Middle frontal gyrus (tissue), 1 donor: ENCODE results near the gene NCBP1.
"Not testable (repeated sequence)": the region's sequence is repeated elsewhere in the genome, so short reads cannot be mapped to it uniquely, and the experiment has no call there.

Experiments used
- DNase-seq: peaks from one replicate; pipeline ENCODE4 v3.0.0-alpha.2; 2015; ENCODE audit warnings: low spot score; ENCODE audit errors: extremely low spot score

Gene NCBP1

GRCh38 chr9:97632985-97633858 is at the start of gene NCBP1, which contains the start of gene TSTD2:
Gene NCBP1, plus strand, starts transcription at chr9:97633821. Its CDS starts 61 bp downstream, at chr9:97633882.
Gene TSTD2, minus strand, starts transcription at chr9:97633368. Its CDS starts 5,806 bp downstream, at chr9:97627562.
- DNase-seq = peak; percentile 94

GRCh38 chr9:97584778-97585177 is 48.8 kb upstream of the NCBP1 start:
- not testable (repeated sequence) for DNase-seq

DNA sequence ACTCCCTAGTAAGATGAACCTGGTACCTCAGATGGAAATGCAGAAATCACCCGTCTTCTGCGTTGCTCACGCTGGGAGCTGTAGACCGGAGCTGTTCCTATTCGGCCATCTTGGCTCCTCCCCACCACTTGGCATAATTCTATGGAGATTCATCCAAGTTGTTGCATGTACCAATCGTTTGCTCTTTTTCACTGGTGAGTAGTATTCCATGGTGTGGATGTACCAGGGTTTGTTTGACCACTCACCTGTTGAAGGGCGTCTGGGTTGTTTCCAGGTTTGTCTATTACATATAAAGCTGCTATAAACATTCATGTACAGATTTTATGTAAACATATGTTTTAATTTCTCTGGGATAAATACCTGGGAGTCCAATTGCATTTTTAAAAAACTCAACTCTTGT is 46.7 kb upstream of the NCBP1 start:
- DNase-seq = not testable (repeated sequence)

GRCh38 chr9:97591535-97591934 is 42.1 kb upstream of the NCBP1 start:
- no peak for DNase-seq

GRCh38 chr9:97592126-97592525 is 41.5 kb upstream of the NCBP1 start:
- DNase-seq = no peak

DNA sequence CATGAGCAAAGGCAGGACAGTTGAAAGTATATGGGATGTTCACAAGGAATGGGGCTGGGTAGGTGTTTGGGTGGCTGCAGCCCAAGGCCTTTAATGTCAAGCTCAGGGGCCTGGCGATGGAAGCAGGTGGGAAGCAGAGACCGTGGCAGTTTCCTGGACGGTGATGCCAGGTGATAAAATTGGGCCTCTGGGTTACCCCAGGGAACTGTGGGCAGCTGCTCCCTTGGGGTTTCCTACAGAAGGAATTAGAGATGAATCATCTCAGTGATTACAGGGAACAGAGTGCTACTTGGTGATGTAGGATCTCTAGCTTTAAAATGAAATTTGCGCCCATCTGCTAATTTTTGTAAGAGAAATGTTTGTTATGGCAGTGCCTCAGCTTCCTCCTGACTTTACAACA is 39.7 kb upstream of the NCBP1 start:
- DNase-seq = peak; percentile 20

GRCh38 chr9:97594381-97594921 is 39.2 kb upstream of the NCBP1 start:
- no peak for DNase-seq

DNA sequence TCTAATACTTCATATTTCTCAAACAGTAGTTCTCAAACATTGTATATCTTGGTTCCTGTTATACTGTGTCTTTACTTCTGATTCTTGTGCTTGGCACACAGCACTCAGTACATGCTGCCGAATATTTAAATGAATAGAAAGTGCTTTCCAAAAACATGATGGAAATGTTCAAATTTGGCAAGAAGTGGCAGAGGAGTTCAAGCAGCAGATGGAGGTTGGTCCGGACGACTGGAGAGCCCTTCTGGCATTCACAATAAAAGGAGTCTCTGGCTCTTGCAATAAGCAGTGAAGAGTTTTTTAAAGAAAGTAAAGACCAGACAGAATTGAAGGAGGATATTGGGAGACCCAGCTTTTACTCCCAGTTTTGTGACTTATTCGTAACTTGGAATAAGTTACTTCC is 36.7 kb upstream of the NCBP1 start:
- DNase-seq = peak; percentile 24

GRCh38 chr9:97598461-97599288 is 34.9 kb upstream of the NCBP1 start:
- DNase-seq = peak; percentile 70

DNA sequence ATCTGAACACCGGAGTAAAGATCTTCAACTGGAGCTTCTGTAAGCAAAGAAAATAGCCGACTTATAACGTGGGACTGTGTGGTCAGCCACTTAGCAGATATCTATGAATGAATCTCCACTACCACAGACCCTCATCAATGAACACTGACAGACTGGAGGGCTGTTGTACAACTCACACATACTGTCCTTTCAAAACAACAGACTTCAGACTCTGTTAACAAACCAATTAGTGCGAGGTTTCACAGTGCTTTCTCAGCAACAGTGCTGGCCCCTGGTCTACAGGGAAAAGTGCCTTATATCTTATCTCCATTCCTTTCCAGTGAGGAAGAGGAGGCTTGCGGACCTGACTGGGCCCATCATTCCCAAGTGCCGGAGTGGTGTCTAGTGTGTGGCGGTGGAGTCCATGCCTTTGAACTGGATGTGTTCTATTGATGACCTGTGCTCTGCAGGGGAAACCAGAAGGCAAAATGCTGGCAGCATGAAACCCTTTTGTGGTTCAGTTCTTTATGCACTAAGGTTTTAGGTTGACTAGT is 34.2 kb upstream of the NCBP1 start:
- no peak for DNase-seq

GRCh38 chr9:97600531-97601227 is 32.9 kb upstream of the NCBP1 start:
- DNase-seq = no peak

DNA sequence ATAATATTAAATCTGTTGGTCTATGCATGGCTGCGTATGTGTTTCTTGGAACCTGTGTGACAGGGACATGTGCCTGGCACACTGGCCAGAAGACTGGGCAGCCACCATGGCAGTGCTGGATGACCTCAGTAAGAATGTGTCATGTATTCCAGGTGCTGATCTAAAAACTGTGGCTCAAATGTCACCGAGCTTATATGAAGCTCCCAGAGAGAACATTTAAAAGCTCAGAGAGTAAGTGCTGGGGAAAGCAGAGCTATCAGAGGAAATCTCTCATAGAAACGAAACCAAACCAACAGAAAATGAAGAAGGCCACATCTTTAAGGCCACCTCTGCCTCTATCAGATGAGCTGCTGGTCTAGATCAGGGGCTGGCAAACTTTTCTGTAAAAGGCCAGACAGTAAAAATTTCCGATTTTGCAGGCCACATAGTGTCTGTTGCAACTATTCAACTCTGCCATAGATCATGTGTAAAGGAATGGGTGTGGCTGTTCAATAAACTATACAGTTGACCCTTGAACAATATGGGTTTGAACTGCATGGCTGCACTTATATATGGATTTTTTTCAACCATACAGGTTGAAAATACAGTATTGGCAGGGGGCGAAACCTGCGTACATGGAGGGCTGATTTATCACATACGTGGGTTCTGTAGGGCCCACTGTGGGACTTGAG is 32.3 kb upstream of the NCBP1 start:
- DNase-seq = no peak

- no peak for DNase-seq
These were observed 31.2 kb upstream of the NCBP1 start for GRCh38 chr9:97602430-97602829.

DNA sequence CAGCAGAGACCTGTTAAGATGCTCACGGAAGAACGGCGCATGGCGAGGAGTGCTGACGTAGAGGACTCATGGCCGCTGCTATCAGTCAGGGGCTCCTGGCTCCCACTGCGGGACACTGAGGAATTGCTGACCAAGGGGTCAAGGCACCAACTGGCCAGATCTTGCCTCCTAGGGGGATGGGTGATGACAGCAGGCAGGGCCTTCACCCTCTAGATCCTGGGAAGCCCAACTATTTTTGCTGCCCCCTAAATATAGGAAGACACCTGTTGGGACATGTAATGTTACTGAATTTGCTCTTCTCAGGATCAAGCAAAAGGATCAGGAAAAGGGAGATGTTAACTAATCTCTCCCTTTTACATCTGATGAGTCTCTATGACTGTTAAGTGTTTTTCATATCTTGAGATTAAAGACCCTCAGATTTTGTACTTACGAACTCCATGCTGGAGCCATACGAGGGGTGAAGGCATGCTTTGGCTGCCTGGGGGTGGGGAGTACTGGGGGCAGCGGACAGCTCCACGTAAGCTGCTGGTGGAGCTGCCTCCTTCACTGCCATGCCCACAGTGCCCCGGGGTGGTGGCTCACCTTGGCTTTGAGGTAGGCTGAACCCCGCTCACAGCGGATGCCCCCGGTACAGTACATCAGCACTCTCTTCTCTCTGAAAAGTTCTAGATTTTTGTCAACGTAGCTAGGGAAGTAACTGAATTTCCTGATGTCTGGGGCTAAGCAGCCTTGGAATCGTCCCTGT is 28.5 kb upstream of the NCBP1 start:
- no peak for DNase-seq

DNA sequence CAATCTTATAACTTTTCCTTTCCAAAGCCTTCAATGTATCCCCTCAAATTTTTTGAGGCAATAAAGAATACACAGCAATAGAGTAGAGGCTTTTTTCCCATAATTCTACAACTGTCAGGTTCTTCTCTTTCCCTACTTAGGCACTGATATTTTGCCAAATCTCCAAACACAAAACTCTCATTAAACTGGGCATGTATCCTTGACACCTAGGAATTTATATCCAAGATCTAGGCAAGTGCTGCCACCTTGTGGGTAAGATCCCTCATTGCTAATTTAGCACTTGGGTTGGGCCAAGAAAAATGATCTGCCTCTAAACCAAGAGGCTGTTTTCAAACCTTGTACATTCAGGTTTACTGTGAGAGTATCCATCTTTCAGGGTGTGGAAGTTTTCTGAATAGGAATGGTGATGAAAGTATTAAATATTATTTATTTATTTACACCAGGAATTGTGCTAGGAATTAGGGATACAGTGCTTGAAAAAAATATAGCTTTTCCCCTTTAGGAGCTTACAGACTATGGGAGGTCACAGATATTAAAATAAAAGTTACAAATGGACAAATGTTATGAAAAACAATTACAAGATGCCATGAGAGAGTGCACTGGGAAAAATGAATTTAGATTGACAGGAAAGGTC is 18.1 kb upstream of the NCBP1 start:
- DNase-seq = peak; percentile 66

- no peak for DNase-seq
These were observed 15.6 kb upstream of the NCBP1 start for GRCh38 chr9:97617939-97618416.

DNA sequence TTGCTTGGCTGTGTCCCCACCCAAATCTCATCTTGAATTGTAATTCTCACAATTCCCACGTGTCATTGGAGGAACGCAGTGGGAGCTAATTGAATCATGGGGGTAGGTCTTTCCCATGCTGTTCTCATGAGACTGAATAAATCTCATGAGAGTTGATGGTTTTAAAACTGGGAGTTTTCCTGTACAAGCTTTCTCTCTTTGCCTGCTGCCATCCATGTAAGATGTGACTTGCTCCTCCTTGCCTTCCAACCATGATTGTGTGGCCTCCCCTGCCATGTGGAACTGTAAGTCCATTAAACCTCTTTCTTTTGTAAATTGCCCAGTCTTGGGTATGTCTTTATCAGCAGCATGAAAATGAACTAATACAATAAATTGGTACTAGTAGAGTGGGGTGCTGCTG is 13.6 kb upstream of the NCBP1 start:
- DNase-seq = not testable (repeated sequence)

GRCh38 chr9:97622483-97622882 is 11.1 kb upstream of the NCBP1 start:
- not testable (repeated sequence) for DNase-seq

DNA sequence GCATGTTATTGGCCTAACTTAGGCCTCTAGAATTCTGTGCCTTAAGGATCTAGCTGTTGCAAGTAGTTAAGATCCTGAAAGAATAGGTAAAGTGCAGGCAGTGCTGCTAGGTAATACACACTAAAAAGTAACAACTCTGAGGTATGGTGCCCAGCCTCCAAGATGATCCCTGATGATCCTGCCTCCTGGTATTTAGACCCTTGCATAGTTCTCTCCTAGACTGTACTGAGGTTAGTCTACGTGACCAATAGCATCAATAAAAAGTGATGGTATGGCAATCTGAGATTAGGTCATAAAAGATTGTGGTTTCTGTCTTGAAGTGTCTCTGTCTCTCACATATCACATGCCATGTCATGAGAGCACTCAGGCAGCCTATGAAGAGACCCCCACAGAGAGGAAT is 9.7 kb upstream of the NCBP1 start:
- no peak for DNase-seq
